Measurements from ENCODE around the gene GNA14. TPM values are rescaled to one million over a fixed set of nuclear protein-coding genes. Genes with fewer than 3 reads are reported as not detected.
"Not testable (repeated sequence)": the region's sequence is repeated elsewhere in the genome, so short reads cannot be mapped to it uniquely, and the experiment has no call there.

Gene GNA14
- 10 to 100 TPM in 1 of 2 donors, 1 to 10 TPM in 1; 7.2 to 13.6 TPM for total RNA-seq
- polyA plus RNA-seq = 1 to 10 TPM; 1.0 TPM
- long read RNA-seq, donor 1, transcript GNA14-201 (7 exons, 2,482 nt) = major isoform, 22 of 36 reads
- long read RNA-seq, donor 1, partial matches to known transcripts = 6 of 36 reads
- long read RNA-seq, donor 1, other reads (novel, unspliced or antisense) = 8 of 36 reads
- long read RNA-seq, donor 2, partial matches to known transcripts = 6 of 25 reads
- long read RNA-seq, donor 2, other reads (novel, unspliced or antisense) = 17 of 25 reads

DNA sequence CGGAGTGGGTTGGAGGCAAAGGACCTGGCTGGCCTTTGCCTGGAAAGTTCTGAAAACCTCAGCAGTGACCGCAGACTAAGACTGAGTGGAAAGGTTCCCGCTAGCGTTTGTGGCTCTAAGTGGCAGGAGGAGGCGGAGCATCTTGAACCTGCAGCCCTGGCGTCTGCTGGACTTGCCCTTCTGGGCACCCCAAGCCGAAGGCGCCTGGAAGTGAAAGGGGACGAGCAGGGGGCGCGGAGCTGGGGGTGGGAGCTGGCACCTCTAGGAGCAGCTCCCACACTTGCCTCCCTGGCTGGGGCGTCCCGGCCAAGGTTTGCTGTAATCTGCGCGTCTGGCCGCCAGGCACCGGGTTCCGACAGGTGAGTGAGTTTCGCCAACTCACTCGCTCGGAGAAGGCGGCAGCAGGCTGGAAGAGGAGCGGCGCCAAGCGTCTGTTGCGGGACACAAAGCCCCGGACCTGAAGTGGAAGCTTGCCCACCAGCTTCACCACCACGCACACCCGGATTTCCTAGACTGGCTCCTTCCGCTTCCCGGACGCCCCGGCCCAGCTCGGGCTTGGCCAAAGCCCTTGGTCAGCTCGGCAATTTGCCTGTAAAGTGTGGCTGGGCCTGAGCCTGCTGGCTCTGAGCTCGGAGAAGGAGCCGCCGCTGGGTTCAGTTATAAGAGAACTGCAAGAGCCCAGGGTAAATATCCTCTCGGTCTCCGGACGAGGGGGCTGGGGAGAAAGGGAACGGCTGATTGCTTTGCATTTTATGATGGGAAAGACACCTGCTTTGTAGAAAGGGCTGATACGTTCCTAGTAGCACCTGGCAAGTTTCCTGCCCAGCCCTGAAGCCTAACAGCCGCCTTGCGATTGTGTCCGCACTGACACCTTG lies at the start of gene GNA14:
Gene GNA14, minus strand, starts transcription at position 89 of the 875 bp plus-strand sequence. CDS start 529 bp downstream, outside the sequence.
- no peaks in the 10 kb centered on the region for H3K9me3 ChIP-seq (ENCODE audit: control insufficient read depth, low read length)
- no peak within 1 kb of the TSS for H3K27ac ChIP-seq (ENCODE audit: low read depth in 1 of 2, low read length in 2 of 2)
- no peaks in the 10 kb centered on the region for H3K4me1 ChIP-seq (ENCODE audit: control insufficient read depth in 1 of 2, insufficient read depth in 2 of 2, low read length in 2 of 2)
- H3K4me3 ChIP-seq (ENCODE audit: low read length in 2 of 2) = peak within 1 kb of the TSS; percentile 4 to 18
- intact Hi-C loops (cut with DNase I) = no loop called here
- peak; percentile 74 to 83 for DNase-seq
- no peaks in the 10 kb centered on the region for H3K36me3 ChIP-seq (ENCODE audit: control insufficient read depth in 1 of 2, insufficient read depth in 2 of 2, low read length in 1 of 2)
- peak; percentile 70 for ATAC-seq (ENCODE audit: low FRiP score)
- WGBS, 2 donors = 1% methylated on average over 46 of the region's 46 CpGs
- H3K27me3 ChIP-seq (ENCODE audit: control insufficient read depth in 1 of 2, insufficient read depth in 2 of 2, low read length in 1 of 2) = no peaks in the 10 kb centered on the region

DNA sequence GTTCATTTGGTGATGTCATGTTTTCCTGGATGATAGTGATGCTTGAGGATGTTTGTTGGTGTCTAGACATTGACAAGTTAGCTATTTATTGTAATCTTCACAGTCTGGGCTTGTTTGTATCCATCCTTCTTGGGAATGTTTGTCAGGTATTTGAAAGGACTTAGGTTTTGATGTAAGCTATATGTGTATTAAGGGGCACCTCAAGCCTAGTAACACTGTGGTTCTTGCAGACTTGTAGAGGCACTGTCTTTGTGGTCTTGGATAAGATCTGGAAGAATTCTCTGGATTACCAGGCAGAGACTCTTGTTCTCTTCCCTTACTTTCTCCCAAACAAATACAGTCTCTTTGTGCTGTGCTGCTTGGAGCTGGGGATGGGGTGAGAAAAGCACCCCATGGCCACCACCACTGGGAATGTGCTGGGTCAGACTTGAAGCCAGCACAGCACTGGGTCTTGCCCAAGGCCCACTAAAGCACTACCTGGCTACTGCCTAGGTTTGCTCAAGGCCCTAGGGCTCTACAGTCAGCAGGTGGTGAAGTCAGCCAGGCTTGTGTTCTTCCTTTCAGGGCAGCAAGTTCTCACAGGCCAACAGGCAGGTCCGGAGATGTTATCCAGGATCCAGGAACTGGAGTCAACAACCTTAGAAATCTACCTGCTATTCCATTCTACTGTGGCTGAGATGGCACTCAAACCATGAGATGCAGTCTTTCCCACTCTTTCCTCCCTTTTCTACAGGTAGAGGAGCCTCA lies 49.3 kb upstream of the GNA14 start:
- DNase-seq (no peak), ATAC-seq (ENCODE audit: low FRiP score) (no peak)
- Histone ChIP-seq H3K27me3 (ENCODE audit: control insufficient read depth in 1 of 2, insufficient read depth in 2 of 2, low read length in 1 of 2) (no peaks in the 10 kb centered on the region), H3K27ac (ENCODE audit: low read depth in 1 of 2, low read length in 2 of 2) (no peak overlapping the region), H3K36me3 (ENCODE audit: control insufficient read depth in 1 of 2, insufficient read depth in 2 of 2, low read length in 1 of 2) (no peaks in the 10 kb centered on the region), H3K4me3 (ENCODE audit: low read length in 2 of 2) (no peak overlapping the region), H3K9me3 (ENCODE audit: control insufficient read depth, low read length) (peaks cover 3% of the 10 kb centered on the region), H3K4me1 (ENCODE audit: control insufficient read depth in 1 of 2, insufficient read depth in 2 of 2, low read length in 2 of 2) (no peaks in the 10 kb centered on the region)
- 94 to 100% methylated on average over 1 of the region's 1 CpG for WGBS, 2 donors
- intact Hi-C loops (cut with DNase I) = no loop called here

GRCh38 chr9:77690723-77691122 lies 42.6 kb upstream of the GNA14 start:
- ATAC-seq (ENCODE audit: low FRiP score); H3K4me3 ChIP-seq (ENCODE audit: low read length in 2 of 2); intact Hi-C loops (cut with DNase I); H3K27ac ChIP-seq (ENCODE audit: low read depth in 1 of 2, low read length in 2 of 2); H3K9me3 ChIP-seq (ENCODE audit: control insufficient read depth, low read length); H3K4me1 ChIP-seq (ENCODE audit: control insufficient read depth in 1 of 2, insufficient read depth in 2 of 2, low read length in 2 of 2); H3K27me3 ChIP-seq (ENCODE audit: control insufficient read depth in 1 of 2, insufficient read depth in 2 of 2, low read length in 1 of 2); H3K36me3 ChIP-seq (ENCODE audit: control insufficient read depth in 1 of 2, insufficient read depth in 2 of 2, low read length in 1 of 2); DNase-seq: not testable (repeated sequence)
- WGBS, 2 donors = 94 to 95% methylated on average over 3 of the region's 3 CpGs

- H3K4me3 ChIP-seq (ENCODE audit: low read length in 2 of 2); H3K27me3 ChIP-seq (ENCODE audit: control insufficient read depth in 1 of 2, insufficient read depth in 2 of 2, low read length in 1 of 2); intact Hi-C loops (cut with DNase I); H3K36me3 ChIP-seq (ENCODE audit: control insufficient read depth in 1 of 2, insufficient read depth in 2 of 2, low read length in 1 of 2); H3K4me1 ChIP-seq (ENCODE audit: control insufficient read depth in 1 of 2, insufficient read depth in 2 of 2, low read length in 2 of 2); H3K9me3 ChIP-seq (ENCODE audit: control insufficient read depth, low read length); H3K27ac ChIP-seq (ENCODE audit: low read depth in 1 of 2, low read length in 2 of 2); ATAC-seq (ENCODE audit: low FRiP score); DNase-seq: not testable (repeated sequence)
- 96 to 97% methylated on average over 3 of the region's 3 CpGs for WGBS, 2 donors
These were observed 42.0 kb upstream of the GNA14 start for GRCh38 chr9:77690119-77690518.

- 95 to 96% methylated on average over 11 of the region's 11 CpGs for WGBS, 2 donors
- H3K4me1 ChIP-seq (ENCODE audit: control insufficient read depth in 1 of 2, insufficient read depth in 2 of 2, low read length in 2 of 2); ATAC-seq (ENCODE audit: low FRiP score); H3K4me3 ChIP-seq (ENCODE audit: low read length in 2 of 2); H3K9me3 ChIP-seq (ENCODE audit: control insufficient read depth, low read length); DNase-seq; H3K36me3 ChIP-seq (ENCODE audit: control insufficient read depth in 1 of 2, insufficient read depth in 2 of 2, low read length in 1 of 2); H3K27me3 ChIP-seq (ENCODE audit: control insufficient read depth in 1 of 2, insufficient read depth in 2 of 2, low read length in 1 of 2); intact Hi-C loops (cut with DNase I); H3K27ac ChIP-seq (ENCODE audit: low read depth in 1 of 2, low read length in 2 of 2): not testable (repeated sequence)
These were observed 39.6 kb upstream of the GNA14 start for GRCh38 chr9:77687737-77688136.

DNA sequence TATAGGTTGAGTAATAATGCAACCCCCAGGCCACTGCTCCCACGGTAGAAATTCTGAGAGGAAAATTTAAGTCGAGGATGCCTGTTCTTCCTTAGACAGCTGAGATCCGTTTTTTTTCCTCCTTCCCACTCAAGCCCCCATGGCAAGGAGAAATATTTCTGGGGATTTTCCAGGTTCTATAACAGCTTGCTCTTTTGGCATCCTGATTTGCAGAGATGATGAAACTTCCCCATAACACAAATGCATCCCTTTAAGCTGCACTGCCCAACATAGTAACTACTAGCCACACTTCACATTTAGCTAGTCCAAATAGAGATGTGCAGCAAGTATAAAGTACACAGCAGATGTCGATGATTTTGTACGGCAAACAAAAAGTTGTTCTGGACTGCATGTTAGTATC lies 32.5 kb upstream of the GNA14 start:
- no peak for DNase-seq
- 70 to 73% methylated on average over 5 of the region's 5 CpGs for WGBS, 2 donors

GRCh38 chr9:77679661-77680368 lies 31.7 kb upstream of the GNA14 start:
- WGBS, 2 donors = 74 to 80% methylated on average over 9 of the region's 9 CpGs
- H3K27ac ChIP-seq (ENCODE audit: low read depth in 1 of 2, low read length in 2 of 2) = no peak overlapping the region
- ATAC-seq (ENCODE audit: low FRiP score) = no peak

More for the DNA sequence above, 32.5 kb upstream of the GNA14 start:
- H3K27ac ChIP-seq (ENCODE audit: low read depth in 1 of 2, low read length in 2 of 2) = no peak overlapping the region
- intact Hi-C loops (cut with DNase I) = no loop called here
- H3K4me1 ChIP-seq (ENCODE audit: control insufficient read depth in 1 of 2, insufficient read depth in 2 of 2, low read length in 2 of 2) = no peaks in the 10 kb centered on the region
- no peak overlapping the region for H3K4me3 ChIP-seq (ENCODE audit: low read length in 2 of 2)
- H3K9me3 ChIP-seq (ENCODE audit: control insufficient read depth, low read length) = no peaks in the 10 kb centered on the region
- ATAC-seq (ENCODE audit: low FRiP score) = no peak
- no peaks in the 10 kb centered on the region for H3K36me3 ChIP-seq (ENCODE audit: control insufficient read depth in 1 of 2, insufficient read depth in 2 of 2, low read length in 1 of 2)
- no peaks in the 10 kb centered on the region for H3K27me3 ChIP-seq (ENCODE audit: control insufficient read depth in 1 of 2, insufficient read depth in 2 of 2, low read length in 1 of 2)

DNA sequence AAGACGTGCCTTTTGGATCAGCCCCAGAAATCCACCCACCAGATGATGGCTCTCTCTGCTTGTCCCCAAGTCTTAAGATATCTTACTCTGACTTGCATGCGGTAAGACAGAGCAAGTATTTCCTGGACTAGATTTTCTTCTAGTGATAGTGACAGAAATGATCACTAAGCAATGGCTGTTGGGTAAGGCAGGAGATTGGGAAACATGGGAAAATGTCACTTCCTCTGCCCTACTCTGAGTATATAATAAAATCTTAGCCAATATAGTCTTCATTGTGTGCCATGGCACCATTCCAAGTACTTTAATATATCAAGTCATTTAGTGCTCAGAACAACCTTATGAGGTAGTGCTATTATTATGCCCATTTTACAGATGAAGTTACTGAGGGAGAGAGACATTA lies 31.0 kb upstream of the GNA14 start:
- Histone ChIP-seq H3K4me1 (ENCODE audit: control insufficient read depth in 1 of 2, insufficient read depth in 2 of 2, low read length in 2 of 2) (no peaks in the 10 kb centered on the region), H3K9me3 (ENCODE audit: control insufficient read depth, low read length) (no peaks in the 10 kb centered on the region), H3K4me3 (ENCODE audit: low read length in 2 of 2) (no peak overlapping the region), H3K27ac (ENCODE audit: low read depth in 1 of 2, low read length in 2 of 2) (no peak overlapping the region), H3K36me3 (ENCODE audit: control insufficient read depth in 1 of 2, insufficient read depth in 2 of 2, low read length in 1 of 2) (no peaks in the 10 kb centered on the region), H3K27me3 (ENCODE audit: control insufficient read depth in 1 of 2, insufficient read depth in 2 of 2, low read length in 1 of 2) (no peaks in the 10 kb centered on the region)
- ATAC-seq (ENCODE audit: low FRiP score) (no peak), DNase-seq (no peak)
- intact Hi-C loops (cut with DNase I) = no loop called here
- WGBS, 2 donors = 56 to 62% methylated on average over 2 of the region's 2 CpGs

More at GRCh38 chr9:77679661-77680368, 31.7 kb upstream of the GNA14 start:
- H3K4me3 ChIP-seq (ENCODE audit: low read length in 2 of 2) = no peak overlapping the region
- no peak for DNase-seq
- no peaks in the 10 kb centered on the region for H3K27me3 ChIP-seq (ENCODE audit: control insufficient read depth in 1 of 2, insufficient read depth in 2 of 2, low read length in 1 of 2)
- no peaks in the 10 kb centered on the region for H3K9me3 ChIP-seq (ENCODE audit: control insufficient read depth, low read length)
- no peaks in the 10 kb centered on the region for H3K4me1 ChIP-seq (ENCODE audit: control insufficient read depth in 1 of 2, insufficient read depth in 2 of 2, low read length in 2 of 2)
- intact Hi-C loops (cut with DNase I) = no loop called here
- no peaks in the 10 kb centered on the region for H3K36me3 ChIP-seq (ENCODE audit: control insufficient read depth in 1 of 2, insufficient read depth in 2 of 2, low read length in 1 of 2)
